HG03196 (cell line): ENCODE data around the gene RUVBL1.

ENCODE experiments used
- ATAC-seq: cut with Tn5 transposase; IDR thresholded peaks from one replicate; pipeline ENCODE4 v1.9.1; 2021; ENCODE audit not compliant: unreplicated experiment

RUVBL1 gene

GRCh38 chr3:128133273-128133883 is 9.8 kb upstream of the RUVBL1 start:
- no peak for ATAC-seq

- ATAC-seq = no peak
Observed at GRCh38 chr3:128131897-128132646, 8.5 kb upstream of the RUVBL1 start.

- no peak for ATAC-seq
Observed at GRCh38 chr3:128128251-128128650, 4.6 kb upstream of the RUVBL1 start.

- ATAC-seq = no peak
Observed at GRCh38 chr3:128127236-128127635, 3.6 kb upstream of the RUVBL1 start.

GRCh38 chr3:128123156-128123537 is 465 bp downstream of the RUVBL1 start:
- ATAC-seq = peak; percentile 3

- ATAC-seq = no peak
Observed at GRCh38 chr3:128122013-128122412, 1.6 kb downstream of the RUVBL1 start.

GRCh38 chr3:128113817-128114794 is 9.5 kb downstream of the RUVBL1 start:
- no peak for ATAC-seq

GRCh38 chr3:128112357-128112968 is 11.1 kb downstream of the RUVBL1 start:
- ATAC-seq = no peak

- ATAC-seq = no peak
Observed at GRCh38 chr3:128111147-128111546, 12.5 kb downstream of the RUVBL1 start.

GRCh38 chr3:128107834-128108233 is 15.8 kb downstream of the RUVBL1 start:
- no peak for ATAC-seq

- no peak for ATAC-seq
Observed at GRCh38 chr3:128103136-128103676, 20.4 kb downstream of the RUVBL1 start.

- no peak for ATAC-seq
Observed at GRCh38 chr3:128100638-128101037, 23.0 kb downstream of the RUVBL1 start.

GRCh38 chr3:128100161-128100560 is 23.5 kb downstream of the RUVBL1 start:
- ATAC-seq = no peak

- ATAC-seq = no peak
Observed at GRCh38 chr3:128098234-128098633, 25.4 kb downstream of the RUVBL1 start.

- no peak for ATAC-seq
Observed at GRCh38 chr3:128095222-128095703, 28.3 kb downstream of the RUVBL1 start.

- no peak for ATAC-seq
Observed at GRCh38 chr3:128094295-128095151, 29.1 kb downstream of the RUVBL1 start.

- ATAC-seq = no peak
Observed at GRCh38 chr3:128091586-128091985, 32.0 kb downstream of the RUVBL1 start.

GRCh38 chr3:128089135-128089534 is 34.5 kb downstream of the RUVBL1 start:
- ATAC-seq = no peak

GRCh38 chr3:128084675-128085021 is 39.0 kb downstream of the RUVBL1 start:
- no peak for ATAC-seq
